Endometrial microvascular endothelial cells (primary cell): ENCODE measurements around the gene ADGRG1. TPM values are rescaled to one million over a fixed set of nuclear protein-coding genes. Genes with fewer than 3 reads are reported as not detected.
"Not testable (repeated sequence)": the region's sequence is repeated elsewhere in the genome, so short reads cannot be mapped to it uniquely, and the experiment has no call there.

Experiments used
- in situ Hi-C: cut with HindIII; loops from 2 replicates; pipeline ENCODE4 v1.10.0; 2017; ENCODE audit warnings: low sequenced_read_pairs, low pct_unique_long_range_greater_than_20kb; ENCODE audit errors: inconsistent ontology term
- total RNA-seq: library from RNA; depleted of rRNA; stranded (reverse); fragments of >200 nt; gene quantifications from one replicate; pipeline ENCODE4 v1.2.3, GENCODE V29; 2015; ENCODE audit errors: inconsistent ontology term

The ADGRG1 gene
- total RNA-seq = 242 TPM

- in situ Hi-C loops = no loop called here
Observed at GRCh38 chr16:57628008-57628781, at the start of gene ADGRG1. TSS of gene ADGRG1 (plus strand) at chr16:57628630. CDS start at chr16:57650288, 21,658 bp downstream.

- in situ Hi-C loops = no loop called here
Observed at GRCh38 chr16:57579361-57579665, 49.1 kb upstream of the ADGRG1 start.

- in situ Hi-C loops = no loop called here
Observed at GRCh38 chr16:57585051-57585687, 43.3 kb upstream of the ADGRG1 start.

DNA sequence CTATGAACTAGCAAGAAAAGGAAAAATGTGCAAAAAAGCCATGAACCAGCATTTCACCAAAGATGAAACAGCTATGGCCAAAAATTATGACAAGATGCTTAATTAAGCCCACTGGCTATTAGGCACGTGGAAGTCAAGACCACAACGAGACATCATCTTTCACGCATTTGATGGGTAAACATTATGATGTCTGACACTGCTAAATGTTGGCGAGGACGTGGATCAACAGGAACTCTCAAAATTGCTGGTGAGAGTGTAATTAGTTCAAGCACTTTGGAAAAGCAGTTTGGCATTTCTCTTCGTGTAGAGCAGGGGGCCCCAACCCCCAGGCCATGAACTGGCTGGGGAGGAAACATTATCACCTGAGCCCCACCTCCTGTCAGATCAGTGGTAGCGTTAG, 39.6 kb upstream of the ADGRG1 start:
- in situ Hi-C loops = no loop called here

DNA sequence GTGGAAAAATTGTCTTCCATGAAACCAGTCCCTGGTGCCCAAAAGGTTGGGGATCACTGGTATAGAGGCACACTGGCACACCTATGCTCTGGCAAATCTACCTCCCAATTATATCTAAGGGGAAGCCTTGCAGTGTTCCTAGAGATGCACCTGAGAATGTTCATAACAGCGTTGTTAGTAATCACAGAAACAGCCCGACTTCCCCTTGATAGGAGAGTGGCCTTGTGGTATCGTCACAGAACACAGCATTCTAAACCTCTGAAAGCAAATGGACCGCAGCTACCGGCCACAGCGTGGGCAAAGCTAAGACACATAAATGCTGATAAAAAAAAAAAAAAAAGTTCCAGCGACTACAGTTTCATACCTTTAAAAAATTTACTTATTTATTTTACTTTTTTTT, 39.1 kb upstream of the ADGRG1 start:
- in situ Hi-C loops = no loop called here

- in situ Hi-C loops = no loop called here
Observed at GRCh38 chr16:57590654-57591085, 37.8 kb upstream of the ADGRG1 start.

GRCh38 chr16:57591086-57591869, 37.2 kb upstream of the ADGRG1 start:
- in situ Hi-C loops = no loop called here

DNA sequence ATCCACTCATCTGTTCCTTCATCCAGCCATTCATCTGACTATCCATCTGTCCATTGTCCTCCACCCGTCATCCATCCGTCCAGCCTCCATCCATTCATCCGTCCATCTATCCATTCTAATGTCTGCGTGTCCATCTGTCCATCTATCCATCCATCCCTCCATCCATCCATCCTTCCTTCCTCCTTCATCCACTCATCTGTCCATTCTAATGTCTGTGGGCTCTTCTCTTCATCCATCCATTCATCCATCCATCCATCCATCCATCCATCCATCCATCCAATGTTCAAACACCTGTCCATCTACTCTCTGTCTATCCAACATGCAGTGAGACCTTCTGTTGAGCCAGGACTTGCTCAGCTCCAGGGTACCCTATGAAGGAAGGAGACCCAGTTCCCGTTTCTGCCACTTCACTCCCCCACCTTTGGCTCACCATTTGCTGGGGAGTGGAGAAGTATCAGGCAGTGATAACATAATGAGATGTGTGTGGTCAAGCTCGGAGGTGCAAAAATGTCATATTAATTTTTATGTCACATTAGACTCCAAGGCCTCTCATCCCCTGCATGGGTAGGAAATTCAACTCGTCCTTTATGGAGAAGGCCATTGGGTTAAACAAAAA, 36.5 kb upstream of the ADGRG1 start:
- in situ Hi-C loops = no loop called here

GRCh38 chr16:57592591-57593003, 35.8 kb upstream of the ADGRG1 start:
- in situ Hi-C loops = no loop called here

DNA sequence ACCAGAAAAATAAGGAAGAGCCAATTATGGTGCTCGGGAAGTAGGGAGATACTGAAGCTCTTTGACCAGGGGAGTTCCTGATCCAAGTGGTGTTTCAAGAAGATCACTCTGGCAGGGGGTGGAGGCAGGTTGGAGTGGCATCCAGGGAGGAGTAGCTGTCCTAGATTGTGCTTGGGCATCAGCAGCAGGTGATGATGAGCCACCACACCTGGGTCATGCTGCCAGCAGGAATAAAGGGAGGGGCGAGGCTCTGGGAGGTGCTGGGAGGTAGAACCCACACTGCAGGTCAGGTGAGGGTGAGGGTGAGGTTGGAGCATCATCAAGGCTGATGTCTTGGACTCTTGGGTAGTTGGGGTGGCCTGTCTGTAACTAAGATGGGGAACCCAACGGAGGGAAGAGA, 35.4 kb upstream of the ADGRG1 start:
- in situ Hi-C loops = no loop called here

DNA sequence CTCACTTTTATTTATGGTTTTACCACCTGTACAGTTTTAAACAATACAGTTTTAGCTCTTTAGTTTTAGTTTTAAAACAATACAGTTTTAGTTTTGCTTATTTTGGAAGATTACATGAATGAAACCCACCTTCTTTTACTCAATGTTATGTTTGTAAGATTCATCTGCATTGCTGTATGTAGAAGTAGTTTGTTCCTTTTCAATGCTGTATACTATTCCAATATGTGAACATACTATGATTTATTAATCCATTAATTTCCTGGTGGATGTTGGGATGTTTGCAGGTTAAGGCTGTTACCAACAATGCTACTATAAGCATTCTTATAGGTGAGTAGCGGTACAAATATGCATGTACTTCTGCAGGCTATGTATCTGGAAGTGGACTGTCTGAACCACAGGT, 34.4 kb upstream of the ADGRG1 start:
- in situ Hi-C loops = no loop called here

DNA sequence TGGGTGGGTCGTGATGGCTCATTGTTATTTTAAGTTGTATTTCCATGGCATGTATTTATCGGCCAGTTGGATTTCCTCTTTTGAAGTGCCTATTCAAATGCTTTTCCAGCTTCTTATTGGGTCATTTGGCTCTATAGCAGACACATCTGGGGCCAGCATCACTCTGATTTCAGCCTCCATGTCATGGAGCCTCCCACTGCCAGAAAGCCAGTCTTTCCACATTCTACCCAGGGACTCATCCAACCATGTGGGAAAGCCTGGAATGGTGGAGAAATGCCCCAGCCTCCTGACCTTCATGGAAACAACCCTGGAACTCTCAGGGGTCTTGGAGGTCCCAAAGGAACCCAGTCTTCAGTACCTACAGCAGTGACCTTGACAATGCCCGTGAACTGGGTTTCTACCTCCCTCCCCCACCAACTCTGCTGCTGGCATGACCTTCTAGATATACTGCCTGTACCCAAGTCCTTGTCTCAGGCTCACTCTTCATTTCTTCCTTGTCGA, 33.8 kb upstream of the ADGRG1 start:
- in situ Hi-C loops = no loop called here

DNA sequence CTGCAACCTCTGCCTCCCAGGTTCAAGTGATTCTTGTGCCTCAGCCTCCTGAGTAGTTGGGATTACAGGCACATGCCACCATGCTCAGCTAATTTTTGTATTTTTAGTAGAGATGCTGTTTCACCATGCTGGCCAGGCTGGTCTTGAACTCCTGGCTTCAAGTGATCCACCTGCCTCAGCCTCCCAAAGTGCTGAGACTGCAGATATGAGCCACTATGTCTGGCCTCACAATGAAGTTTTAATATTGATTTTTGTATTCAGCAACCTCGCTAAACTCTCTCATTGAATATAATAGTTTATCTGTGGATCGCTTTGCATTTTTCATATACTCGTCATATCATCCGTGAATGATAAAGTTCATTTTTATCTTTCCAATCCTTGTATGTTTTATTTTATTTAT, 32.2 kb upstream of the ADGRG1 start:
- in situ Hi-C loops = not testable (repeated sequence)

DNA sequence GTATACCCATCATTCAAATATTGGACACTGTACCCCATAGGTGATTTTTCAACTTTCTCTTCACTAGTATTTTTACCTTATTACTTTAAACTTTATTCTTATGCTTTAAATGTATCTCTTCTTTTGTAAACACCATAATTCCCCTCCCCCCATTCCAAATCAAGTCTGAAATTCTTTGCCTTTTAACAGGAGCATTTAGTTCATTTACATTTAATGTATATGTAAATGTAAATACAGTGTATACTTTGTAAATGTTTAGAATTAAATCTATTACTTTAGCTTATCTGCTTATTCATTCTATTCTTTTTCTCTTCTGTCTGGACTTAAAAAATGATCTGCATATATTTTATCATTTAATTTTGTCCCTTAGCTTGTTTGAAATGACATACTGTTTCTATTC, 30.0 kb upstream of the ADGRG1 start:
- in situ Hi-C loops = no loop called here

DNA sequence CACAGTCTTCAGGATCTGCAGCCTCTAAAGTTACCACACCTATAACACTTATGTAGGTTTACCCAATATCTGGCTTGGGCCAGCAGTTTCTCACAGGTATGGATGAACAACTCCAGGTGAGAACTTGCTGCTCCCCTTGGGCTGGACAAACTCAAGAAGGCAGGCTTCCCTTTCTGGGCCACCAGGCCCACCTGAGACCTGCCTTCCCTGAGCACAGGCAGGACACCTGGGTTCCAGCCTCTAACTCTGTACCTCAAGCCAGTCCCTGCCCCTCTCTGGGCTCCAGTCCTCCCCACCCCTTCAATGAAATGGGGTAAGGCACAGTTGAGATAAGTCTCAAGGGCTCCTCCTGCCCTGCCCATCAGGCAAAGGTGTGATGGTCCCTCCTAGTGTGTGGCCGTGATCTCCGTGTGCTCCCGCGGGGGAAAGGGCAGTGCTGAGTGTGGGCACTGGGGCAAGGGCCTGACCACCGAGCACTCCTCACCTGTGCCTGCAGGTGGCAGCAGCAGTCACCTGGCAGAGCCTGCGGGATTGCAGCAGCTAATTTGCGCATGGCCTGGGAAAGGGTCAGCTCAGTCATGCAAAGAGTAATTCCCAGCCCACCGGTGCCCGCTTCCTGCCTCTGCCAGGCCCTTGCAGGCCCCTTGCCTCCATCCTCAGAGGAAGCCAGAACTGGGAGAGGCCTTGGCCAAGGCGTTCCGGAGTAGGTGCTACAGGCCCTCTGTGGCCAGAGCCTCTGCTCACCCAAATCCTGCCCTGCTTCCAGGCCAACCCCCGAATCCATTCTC, 28.2 kb upstream of the ADGRG1 start:
- in situ Hi-C loops = no loop called here

- in situ Hi-C loops = no loop called here
Observed at GRCh38 chr16:57600952-57601580, 27.4 kb upstream of the ADGRG1 start.

DNA sequence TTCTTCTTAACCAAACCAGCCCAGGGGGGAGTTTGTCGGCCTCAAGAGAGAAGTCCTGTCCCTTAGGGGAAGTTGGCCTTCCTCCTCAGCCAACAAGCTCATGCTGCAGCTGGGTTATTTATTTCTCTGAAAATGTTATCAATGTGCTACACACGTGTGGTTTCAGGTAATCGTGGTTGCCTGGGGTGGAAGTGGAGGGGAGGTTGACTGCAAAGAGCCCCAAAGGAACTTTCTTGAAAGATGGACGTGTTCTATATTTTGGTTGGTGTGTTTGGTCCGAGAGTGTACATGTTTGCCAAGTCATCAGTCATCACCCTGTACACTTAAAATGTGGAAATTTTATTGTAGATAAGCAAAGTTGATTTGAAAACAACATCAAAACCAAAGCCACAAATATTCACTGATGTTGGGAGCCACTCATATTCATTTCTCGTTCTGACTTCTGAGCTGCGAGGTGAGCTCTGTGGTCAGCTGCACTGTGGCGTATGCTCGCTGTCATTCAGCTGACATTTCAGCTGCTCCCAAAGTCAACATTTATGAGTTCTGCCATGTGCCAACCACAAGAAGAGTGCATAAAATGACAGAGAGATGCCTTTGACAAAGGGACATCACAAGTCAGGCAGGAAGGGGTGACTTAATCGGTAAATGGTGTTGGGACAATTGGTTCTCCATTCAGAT, 26.5 kb upstream of the ADGRG1 start:
- in situ Hi-C loops = no loop called here
